Stimulated activated CD4-positive, alpha-beta T cell treated with anti-CD3 and anti-CD28 coated beads, Interleukin-1b, Interleukin-23, amount 100 ng/mL, for 48 hours (primary cell): ENCODE results near the gene VIL1.

Source experiments
- DNase-seq: peaks from one replicate; pipeline ENCODE4 v3.0.0-alpha.2; 2020

The VIL1 gene

DNA sequence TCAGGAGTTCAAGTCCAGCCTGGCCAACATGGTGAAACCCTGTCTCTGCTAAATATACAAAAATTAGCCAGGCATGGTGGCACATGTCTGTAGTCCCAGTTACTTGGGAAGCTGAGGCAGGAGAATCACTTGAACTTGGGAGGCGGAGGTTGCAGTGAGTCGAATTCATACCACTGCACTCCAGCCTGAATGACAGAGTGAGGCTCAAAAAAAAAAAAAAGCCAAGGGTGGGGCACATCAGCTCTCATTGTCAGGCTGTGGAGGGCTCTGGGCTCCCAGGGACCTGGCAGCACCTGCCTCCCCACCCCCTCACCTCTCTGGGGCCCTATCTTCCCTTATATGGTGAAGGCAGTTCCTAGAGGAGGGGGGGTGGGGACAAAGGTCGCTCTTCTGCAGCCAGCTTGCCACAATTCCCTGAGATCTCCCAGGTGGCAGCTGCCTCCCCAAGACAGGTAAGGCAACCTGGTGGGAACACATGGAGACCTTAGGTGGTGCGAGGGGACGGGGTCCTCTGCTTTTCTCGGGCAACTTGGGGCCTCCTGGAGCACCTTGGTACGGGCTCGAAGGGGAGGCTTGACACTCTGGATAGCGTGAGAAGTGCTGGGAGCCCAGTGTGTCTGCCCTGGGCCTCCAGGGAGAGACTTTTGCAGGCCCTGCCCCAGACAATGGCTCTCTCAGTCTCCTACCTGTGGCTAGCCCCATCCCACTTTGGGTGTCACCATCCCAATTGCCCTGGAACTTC, at the start of gene VIL1:
TSS of gene VIL1 (plus strand) at position 407 of the 742 bp plus-strand sequence. CDS start 4,656 bp downstream, outside the sequence.
- DNase-seq = no peak

- DNase-seq = no peak
These were observed 49.6 kb upstream of the VIL1 start for GRCh38 chr2:218369330-218369729.

- DNase-seq = no peak
These were observed 48.4 kb upstream of the VIL1 start for GRCh38 chr2:218370410-218371063.

DNA sequence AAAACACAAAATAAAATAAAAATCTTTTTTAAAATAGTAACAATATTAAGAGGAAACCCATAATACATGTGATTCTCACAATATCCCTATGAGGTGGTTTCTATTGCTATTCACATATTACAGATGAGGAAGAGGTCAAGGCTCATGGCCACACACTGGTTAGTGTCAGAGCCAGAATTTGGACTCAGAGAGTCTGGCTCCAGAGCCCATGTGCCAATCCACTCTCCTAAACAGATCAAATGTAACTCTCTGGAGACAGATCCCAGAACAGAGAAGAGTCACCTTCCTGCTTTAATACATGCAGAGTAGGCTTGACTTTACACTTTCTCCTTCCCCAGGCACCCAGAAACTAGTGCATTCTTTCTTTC, 47.0 kb upstream of the VIL1 start:
- no peak for DNase-seq

GRCh38 chr2:218374795-218375194, 44.1 kb upstream of the VIL1 start:
- DNase-seq = no peak

- no peak for DNase-seq
These were observed 43.7 kb upstream of the VIL1 start for GRCh38 chr2:218375212-218375611.

DNA sequence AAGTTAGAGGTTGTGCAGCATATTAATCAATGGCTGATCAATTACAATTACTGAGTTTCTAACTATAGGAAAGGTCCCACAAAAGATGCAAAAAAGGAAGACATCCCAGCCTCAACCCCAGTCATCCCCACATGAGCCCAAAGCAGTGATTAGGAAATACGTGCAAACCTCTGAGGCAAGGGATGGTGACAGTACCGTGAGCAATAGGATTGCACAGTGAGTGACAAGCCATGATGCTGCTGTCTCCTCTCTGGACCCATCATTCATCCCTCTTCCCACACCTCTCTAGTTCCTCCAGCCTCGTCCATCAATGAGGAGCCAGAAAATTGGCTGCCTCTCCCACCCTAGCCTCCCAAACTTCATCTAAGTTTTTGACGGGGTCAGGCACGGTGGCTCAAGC, 40.9 kb upstream of the VIL1 start:
- DNase-seq = no peak

GRCh38 chr2:218381916-218382366, 37.0 kb upstream of the VIL1 start, which contains the start of gene SLC11A1:
Gene SLC11A1, plus strand, starts transcription at chr2:218382273. Its CDS starts 96 bp downstream, at chr2:218382369.
- DNase-seq = no peak

- no peak for DNase-seq
These were observed 36.1 kb upstream of the VIL1 start for GRCh38 chr2:218382785-218383184.

DNA sequence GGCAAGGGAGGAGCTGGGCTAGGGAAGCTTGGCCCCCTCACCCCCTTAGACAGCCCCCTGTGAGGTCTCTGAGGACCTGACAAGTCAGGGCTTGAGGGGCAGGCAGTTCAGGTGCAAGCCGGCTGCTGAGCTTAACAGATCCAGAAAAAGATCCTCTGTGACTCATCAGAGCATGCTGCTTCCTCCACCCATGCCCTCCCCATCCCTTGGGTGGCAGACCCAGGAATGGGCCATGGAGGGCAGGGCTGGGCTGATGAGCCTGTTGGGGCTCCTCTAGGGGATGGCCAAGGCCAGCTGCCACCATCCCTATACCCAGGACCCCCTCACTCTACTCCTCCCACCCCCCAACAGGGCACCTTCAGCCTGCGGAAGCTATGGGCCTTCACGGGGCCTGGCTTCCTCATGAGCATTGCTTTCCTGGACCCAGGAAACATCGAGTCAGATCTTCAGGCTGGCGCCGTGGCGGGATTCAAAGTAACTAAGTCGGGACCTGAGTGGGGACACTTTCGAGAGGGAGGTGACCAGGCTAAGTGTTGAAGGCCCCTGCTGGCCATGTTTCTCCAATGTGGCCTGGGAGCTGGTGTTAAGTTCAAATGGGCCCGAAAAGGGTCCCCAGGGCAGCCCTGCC, 34.9 kb upstream of the VIL1 start:
- no peak for DNase-seq

GRCh38 chr2:218384975-218385374, 33.9 kb upstream of the VIL1 start:
- no peak for DNase-seq

- DNase-seq = no peak
These were observed 32.2 kb upstream of the VIL1 start for GRCh38 chr2:218386505-218387368.

GRCh38 chr2:218387369-218388194, 31.3 kb upstream of the VIL1 start:
- DNase-seq = no peak

DNA sequence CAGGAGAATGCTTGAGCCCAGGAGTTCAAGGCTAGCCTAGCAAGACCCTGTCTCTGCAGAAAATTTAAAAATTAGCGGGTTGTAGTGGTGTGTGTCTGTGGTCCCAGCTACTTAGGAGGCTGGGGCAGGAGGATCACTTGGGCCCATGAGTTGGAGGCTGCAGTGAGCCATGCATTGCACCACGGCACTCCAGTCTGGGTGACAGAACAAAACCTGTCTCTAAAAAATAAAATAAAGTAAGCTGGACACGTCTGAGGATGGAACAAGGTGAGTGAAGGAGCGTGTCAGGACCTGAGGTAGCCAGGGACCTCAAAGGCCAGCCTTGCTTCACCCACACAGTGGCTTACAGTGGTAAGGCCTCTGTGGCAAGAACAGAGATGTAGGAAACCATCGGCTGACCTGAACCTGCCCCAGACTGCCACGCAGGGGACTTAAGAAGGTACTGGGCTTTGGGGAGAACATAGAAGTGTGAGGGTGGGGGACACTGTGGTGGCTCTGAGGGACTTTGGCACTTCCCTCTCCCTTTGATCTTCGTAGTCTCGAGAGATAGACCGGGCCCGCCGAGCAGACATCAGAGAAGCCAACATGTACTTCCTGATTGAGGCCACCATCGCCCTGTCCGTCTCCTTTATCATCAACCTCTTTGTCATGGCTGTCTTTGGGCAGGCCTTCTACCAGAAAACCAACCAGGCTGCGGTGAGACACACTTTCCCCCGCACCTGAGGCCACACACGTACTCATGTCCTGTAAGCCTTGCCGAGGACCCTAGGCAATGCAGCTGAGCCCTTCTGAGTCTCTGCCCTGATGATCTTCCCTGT, 29.4 kb upstream of the VIL1 start:
- no peak for DNase-seq

- DNase-seq = no peak
These were observed 27.7 kb upstream of the VIL1 start for GRCh38 chr2:218391202-218391601.

GRCh38 chr2:218392459-218392858, 26.5 kb upstream of the VIL1 start:
- no peak for DNase-seq

GRCh38 chr2:218392891-218393462, 25.9 kb upstream of the VIL1 start:
- no peak for DNase-seq

DNA sequence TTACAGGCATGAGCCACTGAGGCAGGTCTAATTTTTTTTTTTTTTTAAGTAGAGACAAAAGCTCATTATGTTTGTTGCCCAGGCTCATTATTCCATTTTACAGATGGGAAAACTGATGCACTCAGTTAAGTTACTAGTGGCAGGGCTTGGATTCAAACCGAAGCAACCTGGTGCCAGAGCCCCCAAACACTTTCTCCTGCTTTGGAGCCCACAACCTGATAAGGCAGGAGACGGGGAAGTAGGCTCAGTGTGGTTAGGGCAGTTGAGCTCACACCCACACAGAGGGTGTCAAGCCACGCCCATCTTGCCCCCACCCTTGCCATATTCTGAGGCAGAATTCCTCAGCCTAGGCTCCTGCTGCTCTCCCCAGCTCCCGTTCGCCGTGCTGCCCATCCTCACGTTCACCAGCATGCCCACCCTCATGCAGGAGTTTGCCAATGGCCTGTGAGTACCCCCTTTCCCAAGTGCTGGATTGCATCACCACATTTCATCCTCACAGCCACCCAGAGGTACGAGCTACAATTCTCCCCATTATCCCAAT, 25.1 kb upstream of the VIL1 start:
- DNase-seq = no peak

DNA sequence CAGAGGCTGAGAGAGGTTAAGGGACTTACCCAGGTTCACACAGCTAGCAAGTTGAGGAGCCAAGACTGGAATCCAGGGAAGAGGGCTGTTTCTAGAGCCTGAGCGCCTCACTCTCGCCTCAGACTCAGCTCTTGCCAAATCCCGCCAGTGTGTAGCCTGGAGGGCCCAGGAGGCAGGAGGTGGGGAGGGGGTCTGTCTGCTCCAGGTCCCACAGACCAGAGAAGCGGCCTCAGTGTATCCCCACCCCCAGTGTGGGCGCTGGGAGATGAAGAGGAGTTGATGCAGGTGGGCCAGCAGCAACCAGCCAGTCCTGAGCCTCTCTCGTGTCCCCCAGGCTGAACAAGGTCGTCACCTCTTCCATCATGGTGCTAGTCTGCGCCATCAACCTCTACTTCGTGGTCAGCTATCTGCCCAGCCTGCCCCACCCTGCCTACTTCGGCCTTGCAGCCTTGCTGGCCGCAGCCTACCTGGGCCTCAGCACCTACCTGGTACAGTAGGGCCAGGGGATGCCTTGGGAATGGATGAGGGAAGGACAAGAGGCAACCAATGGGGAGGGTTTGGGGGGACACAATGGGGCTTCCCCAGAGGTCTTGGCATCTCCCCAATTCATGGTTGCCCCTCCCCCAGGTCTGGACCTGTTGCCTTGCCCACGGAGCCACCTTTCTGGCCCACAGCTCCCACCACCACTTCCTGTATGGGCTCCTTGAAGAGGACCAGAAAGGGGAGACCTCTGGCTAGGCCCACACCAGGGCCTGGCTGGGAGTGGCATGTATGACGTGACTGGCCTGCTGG, 24.4 kb upstream of the VIL1 start:
- DNase-seq = no peak

DNA sequence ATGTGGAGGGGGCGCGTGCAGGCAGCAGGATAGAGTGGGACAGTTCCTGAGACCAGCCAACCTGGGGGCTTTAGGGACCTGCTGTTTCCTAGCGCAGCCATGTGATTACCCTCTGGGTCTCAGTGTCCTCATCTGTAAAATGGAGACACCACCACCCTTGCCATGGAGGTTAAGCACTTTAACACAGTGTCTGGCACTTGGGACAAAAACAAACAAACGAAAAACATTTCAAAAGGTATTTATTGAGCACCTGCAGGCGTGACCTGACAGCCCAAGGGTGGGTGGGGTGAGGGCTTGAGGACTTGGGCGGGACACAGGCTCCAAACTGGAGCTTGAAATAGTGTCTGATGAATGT, 23.9 kb upstream of the VIL1 start:
- no peak for DNase-seq
